NK-92 (cell line): ENCODE results near the gene LIN28A.
A peak's percentile ranks its signal among the peaks of the same experiment; 100 is the strongest.

Source experiments
- DNase-seq: peaks from one replicate; lab custom pipeline; 2025; ENCODE audit not compliant: unreplicated experiment; lab: John Stamatoyannopoulos, UW

The LIN28A gene

GRCh38 chr1:26431979-26432695, 21.5 kb downstream of the LIN28A start, which contains the start of gene DHDDS:
TSS of gene DHDDS (plus strand) at chr1:26432321. CDS start at chr1:26432946, 625 bp downstream.
- peak; percentile 85 for DNase-seq

GRCh38 chr1:26432793-26433192, 22.2 kb downstream of the LIN28A start:
- no peak for DNase-seq

GRCh38 chr1:26434161-26434752, 23.6 kb downstream of the LIN28A start:
- DNase-seq: no peak

DNA sequence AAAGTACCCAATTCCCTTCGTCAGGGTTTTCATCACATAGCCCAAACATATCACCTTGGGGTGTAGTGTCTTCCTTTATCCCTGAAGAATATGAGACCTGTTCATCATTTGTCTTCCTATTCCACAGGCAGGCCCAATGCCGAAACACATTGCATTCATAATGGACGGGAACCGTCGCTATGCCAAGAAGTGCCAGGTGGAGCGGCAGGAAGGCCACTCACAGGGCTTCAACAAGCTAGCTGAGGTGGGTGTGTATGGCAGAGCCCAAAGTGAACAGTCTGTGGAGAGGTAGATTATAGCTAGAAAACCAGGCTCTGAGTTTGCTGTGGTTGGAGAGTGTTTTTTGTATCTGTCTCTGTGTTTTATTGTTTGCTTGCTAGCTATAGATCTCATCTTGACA, 27.4 kb downstream of the LIN28A start:
- DNase-seq: no peak

GRCh38 chr1:26440259-26440658, 29.6 kb downstream of the LIN28A start:
- DNase-seq: no peak

- no peak for DNase-seq
Measured at GRCh38 chr1:26449868-26450267, 39.3 kb downstream of the LIN28A start.

DNA sequence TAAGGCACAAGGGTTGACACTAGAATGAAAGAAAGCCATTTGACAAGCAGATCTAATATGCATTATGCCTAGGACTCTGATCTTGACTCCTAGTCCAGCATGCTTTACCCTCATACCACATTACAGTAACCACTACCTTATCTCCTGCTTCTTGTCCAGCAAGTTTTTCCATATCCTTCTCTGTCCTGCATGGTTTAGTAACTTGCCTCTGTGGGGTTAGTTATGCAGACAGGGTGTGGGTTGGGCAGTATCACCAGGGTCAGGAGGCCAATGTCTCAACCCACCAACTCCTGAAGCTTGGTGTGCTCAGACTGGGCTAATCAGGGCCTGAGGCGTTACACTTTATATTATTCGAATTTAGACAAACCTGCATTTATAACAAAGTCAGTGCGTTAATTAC, 40.3 kb downstream of the LIN28A start:
- DNase-seq: no peak

- no peak for DNase-seq
Measured at GRCh38 chr1:26452459-26453183, 42.0 kb downstream of the LIN28A start.

- no peak for DNase-seq
Measured at GRCh38 chr1:26459148-26459547, 48.5 kb downstream of the LIN28A start.

DNA sequence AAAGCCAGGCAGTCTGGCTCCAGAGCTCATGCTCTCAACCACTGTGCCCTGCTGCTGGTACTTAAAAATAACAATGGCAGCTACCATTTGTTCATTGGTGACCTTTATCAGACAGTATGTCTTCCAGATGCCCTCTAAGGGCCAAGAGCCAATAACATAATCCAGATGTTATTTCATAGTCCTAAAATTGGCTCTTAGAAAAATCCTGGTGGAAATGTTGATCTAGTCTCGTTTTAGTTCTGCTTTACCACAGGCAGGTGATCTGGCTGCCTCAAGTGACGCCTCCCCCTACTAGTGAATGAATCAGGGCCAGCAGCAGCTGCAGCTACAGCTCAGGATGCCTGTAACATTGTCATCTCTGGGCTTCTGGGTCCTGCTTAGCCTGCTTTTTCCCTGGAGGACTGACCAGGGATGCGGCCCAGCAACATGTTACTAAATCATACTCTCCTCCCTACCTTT, 49.0 kb downstream of the LIN28A start:
- DNase-seq: no peak

GRCh38 chr1:26468911-26469310, 58.3 kb downstream of the LIN28A start:
- DNase-seq: no peak

DNA sequence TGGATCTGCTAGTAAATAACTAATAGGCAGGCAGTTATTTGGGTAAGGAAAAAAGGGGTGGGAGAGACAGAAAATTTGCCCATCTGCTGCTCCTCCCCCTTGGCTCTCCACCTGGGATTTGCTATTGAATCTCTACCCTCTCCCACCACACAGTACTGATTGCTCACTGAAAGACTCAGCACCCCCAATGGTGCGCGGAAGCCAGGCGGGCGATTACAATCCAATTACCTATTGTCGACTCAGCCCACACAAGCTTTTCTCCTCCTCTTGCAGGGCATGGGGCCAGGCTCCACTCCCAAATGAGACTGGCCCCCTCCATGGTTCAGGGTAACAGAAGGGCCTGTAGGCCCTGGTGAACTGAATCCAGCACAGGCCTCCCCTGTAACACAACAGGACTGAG, 58.9 kb downstream of the LIN28A start:
- DNase-seq: no peak

DNA sequence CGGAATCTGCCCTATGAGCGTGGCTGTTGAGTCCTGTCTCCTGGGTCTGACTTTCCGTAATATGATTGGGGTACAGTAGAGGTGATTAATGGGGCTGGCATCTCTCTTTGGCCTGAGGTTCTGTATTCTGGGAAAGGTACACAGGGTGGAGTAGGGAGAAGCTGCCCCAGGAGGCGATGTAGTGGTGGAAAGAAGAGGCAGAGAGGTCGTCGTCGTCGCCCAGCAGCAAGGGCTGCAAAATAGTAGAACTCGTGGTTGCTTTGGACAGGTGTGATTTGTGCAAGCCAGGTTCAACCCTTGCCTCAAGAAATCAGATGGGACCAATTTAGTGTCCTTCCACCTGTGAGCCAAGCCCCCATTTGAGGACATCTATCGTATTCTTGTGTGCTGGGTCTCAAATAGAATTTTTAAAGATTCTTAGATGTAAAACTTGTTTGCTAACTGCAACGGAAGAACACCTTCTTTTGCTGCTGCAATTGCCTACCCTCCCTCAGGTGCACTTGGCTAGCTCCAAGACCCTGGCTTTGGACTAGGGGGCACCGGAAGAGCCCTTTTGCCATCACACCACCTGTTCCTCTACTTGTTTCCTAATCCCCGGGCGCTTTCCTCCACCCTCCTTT, 60.4 kb downstream of the LIN28A start:
- no peak for DNase-seq

- DNase-seq: no peak
Measured at GRCh38 chr1:26471498-26472319, 61.1 kb downstream of the LIN28A start.

DNA sequence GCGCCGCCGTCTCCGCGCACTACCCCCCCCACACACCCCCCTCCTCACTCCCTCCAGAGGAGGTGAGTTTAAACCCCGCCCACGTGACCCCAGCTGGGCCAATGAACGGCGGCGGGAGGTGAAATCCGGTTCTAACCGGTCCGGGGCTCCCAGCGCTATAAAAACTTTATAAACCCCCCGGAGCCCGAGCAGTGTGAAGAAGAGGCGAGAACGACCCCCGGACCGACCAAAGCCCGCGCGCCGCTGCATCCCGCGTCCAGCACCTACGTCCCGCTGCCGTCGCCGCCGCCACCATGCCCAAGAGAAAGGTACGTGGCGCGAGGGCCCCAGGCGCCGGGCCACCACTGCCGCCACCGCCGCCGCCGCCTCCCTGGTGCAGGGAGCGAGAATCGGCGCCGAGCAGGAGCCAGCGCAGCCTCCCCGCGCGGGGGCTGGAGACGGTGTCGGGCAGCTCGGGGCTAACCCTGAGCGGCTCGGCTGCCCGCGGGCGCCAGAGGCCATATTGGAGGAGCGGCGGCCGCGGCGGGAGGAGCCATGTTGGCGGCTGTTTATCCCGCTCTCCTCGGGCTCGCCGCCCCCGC, 61.8 kb downstream of the LIN28A start, which contains the start of gene HMGN2:
Gene HMGN2, plus strand, starts transcription at position 121 of the 581 bp plus-strand sequence. Its CDS starts 173 bp downstream, at position 294.
- no peak for DNase-seq

DNA sequence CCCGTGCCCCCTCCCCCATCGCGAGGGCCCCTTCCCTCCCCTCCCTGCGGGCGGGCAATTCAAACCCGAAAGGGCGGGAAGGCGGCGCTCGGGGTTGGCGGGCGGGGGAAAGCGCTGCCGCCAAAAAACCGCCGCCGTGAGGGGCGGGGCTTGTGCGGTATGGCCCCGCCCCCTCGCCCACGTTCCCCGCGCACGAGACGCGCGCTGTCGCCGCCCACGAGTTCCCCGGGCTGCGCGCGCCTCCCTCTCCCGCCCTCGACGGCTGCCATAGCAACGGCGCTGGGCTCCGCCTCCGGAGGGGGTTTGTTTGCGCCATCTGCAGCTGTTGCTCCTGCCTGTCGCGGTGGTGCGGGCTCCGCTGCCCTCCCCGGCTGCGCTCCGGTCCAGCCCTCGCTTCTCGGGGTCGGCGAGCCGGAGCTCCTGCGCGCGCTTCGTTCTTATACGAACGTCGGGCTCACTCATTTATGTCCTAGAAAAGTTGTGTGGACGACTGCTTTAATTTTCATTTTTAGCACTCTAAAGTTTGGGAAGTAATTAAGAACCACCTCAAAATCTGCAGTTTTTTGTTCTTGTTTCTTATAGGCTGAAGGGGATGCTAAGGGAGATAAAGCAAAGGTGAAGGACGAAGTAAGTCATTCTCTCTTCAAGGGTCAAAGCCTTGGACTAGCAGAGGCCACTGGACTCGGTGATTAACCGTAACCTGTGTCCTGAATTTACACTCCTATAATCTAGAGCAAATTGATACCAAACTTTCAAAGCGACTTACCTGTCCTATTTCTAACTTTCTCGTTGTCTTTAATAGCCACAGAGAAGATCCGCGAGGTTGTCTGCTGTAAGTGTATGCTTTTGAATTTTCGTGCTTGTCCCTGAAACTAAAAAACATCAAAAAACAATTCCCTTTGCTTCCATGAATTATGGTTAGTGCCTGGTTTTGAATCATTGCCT, 62.6 kb downstream of the LIN28A start:
- DNase-seq: peak; percentile 67

- DNase-seq: no peak
Measured at GRCh38 chr1:26474818-26475217, 64.2 kb downstream of the LIN28A start.

DNA sequence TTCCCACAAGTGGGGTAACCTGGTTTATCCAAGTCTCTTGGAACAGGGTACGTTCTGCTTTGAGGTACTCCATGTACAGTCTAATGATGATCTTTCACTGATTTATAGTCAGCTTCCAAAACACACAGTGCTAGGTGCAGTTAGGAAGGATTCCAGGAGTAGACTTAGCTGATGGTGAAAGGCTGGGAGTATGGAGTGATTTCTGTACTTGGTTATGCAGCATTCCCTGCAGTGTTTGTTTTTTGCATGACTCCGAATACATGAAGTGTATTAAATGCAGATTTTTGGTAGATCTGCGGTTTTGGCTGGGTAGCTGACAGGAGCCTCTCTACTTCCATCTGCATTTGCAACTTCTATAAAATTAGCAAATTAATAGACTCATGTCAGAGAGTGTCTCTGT, 65.4 kb downstream of the LIN28A start:
- DNase-seq: no peak

DNA sequence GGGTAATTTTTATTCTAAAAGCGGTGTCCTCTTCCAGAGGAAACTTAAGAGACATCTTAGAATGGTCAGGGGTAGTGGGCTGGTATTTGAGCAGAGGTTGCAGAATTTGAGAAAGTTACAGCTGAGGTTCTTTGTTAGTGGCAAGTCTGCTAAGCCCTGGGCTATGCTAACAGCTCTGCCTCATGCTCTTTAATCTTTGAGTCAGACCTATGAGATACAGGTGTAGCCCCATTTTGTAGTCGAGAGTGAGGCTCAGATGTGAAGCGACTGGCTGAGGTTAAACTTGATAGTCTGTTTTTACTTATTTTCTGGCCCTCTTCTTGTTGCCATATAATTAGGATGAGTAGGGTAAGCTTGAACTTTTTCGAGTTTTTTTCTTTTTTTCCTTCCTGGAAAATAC, 66.3 kb downstream of the LIN28A start:
- DNase-seq: no peak
